GM18868 (cell line): Measurements from ENCODE around the gene DAB2IP.

ENCODE experiments used
- ATAC-seq: cut with Tn5 transposase; IDR thresholded peaks from one replicate; pipeline ENCODE4 v1.9.1; 2021; ENCODE audit warnings: mild to moderate bottlenecking, moderate library complexity; ENCODE audit not compliant: unreplicated experiment

DAB2IP gene

DNA sequence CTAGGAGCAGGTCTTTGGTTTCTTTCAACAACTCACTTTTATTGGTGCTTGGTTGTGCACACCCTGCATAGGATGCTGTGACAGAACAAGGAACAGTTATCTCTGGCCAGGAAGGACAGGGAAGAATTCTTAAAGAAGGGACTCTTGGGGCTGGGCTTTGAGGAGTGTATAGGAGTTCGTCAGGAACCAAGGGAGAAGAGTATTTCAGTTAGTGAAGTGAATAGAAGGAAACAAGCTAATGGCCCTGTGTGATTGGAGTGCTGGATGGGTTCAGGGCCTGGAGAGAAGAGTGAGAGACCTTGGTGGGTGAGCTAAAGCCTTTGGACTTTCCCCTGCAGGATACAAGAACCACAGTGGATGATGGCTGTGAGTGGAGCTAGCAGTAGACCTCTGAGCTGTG is 32.2 kb downstream of the DAB2IP start:
- ATAC-seq, result no peak

DNA sequence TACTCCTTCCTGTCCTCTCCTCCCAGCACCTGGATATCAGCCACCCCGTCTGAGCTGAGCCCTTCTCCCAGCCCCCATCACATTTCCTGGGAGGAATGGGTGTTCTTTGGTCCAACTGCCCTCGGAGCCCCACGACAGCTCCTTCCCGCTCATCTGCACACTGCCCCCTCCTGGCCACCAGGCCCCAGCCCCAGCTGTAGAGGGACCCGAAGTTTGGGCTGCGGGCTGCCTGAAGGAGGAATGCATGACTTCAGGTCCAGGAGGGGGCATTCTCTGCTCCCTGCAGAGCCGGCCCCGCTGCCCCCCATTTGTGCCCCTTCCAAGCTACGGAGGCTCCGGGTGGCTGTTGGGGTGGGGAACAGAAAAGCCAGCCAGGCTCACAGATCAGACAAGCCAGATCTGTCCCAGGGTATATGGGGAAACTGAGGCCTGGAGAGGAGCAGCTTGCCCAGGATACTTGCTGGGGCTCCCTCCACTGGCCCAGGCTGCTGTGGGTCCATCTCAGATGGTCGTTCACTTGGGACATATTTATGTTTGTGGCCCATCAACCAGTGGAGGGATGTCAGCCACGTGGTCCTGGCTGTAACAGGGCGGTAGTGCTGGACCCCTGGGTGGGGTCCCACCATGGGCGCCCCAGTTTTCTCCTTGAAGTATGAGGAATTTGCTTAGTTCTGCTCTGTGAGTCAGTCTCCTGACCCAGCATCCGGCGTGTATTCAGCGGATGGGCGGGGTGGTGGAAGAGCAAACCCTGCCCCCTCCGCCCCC is 33.1 kb downstream of the DAB2IP start:
- no peak for ATAC-seq

DNA sequence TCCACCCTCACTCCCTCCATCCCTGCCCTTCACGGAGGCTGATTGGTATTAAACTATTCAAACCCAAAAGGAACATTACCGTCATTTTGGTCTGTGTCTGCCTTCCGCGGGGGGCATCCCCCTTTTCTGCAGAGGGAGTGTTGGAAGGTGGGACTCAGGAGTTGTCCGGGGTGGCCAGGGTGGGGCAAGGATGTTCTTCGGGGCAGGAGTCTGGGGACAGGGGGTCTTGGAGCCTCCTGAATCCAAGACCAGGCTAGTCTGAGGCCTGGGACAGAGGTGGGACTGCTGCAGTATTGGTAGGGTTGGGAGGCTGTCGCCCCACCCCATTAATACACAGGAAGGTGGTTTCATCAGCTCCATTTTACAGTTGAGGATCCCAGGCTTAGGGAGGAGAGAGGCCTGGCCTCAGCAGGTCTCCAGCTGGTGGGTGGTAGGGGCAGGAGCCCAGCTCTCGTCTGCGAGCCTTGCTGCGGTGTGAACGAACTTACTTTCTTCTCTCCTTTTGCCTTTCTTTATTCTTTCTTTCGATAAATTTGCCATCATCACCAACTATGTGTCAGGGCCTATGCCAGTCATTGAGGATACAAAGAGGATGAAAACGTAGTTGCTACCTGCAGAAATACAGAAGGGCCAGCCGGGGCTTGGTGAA is 33.8 kb downstream of the DAB2IP start:
- ATAC-seq, result no peak

DNA sequence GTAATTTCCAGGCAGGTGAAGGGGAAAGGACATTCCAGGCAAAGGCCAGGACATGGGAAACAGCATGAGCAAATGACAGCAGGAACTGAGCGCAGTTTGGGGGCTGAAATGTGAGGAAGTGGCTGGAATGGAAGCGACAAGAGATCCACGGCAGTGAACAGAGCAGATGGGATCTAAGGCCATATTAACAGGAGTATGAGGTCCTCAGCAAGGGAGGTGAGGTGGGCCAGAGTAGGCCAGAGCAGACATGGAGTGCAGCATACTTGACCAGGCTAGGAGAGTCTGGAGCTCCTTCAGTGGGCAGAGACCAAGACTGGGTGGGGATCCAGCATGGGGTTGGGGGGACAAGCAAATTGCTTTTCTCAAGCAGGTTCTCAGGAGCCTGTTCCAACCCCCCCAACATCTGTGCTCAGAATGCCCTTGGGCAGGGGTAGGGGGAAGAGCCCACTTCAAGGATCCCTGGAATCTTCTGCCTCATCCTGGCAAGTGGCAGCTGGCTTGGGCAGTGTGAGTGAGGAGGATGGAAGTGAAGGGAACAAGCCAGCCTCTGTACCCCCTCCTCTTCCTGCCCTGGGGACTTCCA is 34.5 kb downstream of the DAB2IP start:
- ATAC-seq, result no peak

DNA sequence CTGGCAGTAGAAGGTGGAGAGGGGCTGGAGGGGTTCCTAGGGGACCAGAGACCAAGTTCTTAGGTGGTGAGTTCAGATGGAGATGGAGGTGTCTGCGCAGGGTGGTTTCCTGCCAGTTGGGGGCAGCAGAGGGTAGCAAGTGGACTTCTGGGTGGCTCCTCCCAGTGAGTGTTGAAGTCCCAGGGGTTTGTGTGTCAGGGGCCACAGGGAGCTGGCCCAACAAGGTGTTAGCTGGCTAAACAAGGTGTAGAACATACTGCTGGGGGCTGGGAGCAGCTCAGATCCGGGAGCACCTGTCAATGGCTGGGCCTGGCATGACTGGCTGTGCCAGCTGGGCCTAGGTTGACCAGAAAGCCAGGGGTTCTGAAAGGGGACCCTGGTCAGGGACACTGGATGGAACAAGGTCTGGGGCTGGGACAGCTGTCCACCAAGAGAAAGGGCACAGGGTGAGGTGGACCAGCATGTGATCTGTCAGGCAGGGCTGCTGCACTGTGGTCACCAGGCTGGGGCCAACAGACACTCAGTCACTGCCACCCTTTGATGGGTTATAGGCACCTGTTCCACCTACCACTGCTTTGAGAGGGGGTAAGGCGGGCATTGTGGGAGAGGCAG is 35.6 kb downstream of the DAB2IP start:
- peak; percentile 75 for ATAC-seq

DNA sequence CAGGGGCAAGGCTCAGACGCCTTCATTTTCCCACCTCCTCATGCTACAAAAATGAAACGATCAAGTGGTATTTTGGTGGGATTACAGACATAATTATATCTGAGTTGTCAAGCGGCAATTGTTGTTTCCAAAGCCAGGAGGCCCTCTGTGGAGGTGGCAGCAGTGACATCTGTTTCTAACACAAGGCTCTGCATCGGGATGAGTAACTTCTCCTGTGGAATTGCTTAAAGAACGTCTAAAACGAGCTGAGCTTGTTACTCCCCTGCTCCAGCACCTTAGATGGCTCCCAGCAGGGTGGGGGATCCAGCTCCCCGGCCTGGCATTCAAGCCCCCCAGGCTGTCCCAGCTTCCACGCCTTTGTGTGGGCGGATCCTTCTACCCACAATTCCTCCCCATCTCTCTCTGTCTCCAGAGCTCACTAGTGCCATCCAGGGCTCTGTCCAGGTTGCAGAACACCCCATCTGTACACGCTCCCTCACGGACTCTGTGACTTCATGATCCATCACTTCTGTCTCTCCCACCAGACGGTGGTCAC is 36.8 kb downstream of the DAB2IP start:
- no peak for ATAC-seq

DNA sequence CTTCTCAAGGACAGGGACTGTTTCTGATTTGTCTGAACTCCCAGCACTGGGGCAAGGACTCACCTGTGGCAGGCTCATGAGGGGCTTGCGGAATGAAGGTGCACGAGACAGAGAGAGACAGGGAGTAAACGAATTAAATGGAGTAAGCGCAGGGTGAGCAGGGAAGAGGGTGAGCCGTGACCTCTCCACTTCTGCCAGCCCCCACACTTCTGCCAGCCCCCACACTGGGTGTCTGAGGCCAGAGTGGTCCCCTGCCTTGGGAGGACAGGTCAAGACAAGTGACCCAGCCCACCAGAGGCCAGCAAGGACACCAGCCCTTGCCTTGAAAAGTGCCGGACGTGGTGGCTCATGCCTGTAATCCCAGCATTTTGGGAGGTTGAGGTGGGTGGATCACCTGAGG is 37.2 kb downstream of the DAB2IP start:
- no peak for ATAC-seq

DNA sequence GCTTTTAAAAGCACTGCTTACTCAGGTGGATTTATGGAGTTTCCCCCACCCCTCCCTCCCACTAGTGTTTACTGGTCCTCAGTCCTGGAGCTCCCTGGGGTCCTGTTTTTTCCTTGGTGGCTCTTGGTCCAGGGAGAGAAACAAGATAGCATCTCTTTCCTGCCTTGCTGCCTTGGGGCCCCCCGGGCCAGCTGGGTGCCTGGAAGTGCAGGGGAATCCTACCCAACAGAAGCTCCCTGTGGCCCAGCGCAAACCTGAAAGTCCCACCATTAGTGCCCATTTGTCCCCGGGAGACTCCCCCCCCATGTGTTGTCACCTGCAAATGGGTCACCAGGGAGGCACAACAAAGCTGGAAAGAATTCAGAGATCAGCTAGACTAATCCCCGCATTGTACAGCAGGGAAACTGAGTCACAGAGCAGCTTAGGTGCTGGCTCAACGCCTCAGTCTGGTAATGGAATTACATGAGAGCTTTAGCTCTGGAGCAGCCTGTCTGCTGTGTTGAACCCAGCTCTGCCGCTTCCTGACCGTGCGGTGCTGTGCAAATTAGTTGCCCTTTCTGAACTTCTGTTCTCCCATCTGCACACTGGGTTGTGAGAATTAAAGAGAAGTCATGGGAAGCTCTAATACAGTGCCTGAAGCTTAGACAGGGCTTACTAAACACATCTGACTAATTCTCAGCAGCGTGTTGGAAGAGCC is 38.2 kb downstream of the DAB2IP start:
- ATAC-seq, result no peak

DNA sequence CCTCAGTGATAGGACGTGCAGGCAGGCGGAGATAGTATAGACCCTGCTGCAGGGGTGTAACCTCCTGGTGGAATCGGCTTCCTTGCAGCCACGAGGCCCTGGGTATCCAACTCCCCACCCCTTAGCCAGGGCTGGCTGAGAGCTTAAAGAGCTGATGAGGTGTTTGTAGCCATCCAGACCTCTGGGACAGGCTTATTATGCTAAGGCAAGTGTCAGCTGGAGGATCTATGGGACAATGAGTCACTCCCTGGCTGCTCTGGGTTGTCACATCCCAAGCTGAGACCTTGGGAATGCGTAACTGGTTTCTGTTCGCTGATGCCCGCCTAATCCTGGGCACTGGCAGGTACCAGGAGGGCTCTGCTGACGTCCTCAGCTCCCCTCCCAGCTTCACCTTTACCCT is 38.9 kb downstream of the DAB2IP start:
- no peak for ATAC-seq

DNA sequence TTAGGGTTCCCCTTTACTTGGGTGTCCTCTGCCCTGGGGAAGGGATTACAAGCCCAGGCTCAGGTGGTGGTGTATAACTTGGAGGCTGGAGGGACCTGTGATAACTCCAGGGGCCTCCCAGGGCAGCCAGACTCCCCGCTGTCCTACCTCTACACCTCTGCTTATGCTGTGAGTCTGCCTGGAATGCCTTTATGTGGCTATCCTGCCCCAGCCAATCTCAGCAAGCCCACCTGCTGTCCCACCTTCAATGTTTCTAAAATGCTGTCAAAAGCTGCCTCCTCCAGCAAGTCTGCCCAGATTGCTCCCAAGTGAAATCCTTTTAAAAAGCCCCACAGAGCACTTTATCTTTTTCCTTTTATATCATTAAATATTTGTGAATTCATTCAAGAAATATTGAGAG is 39.3 kb downstream of the DAB2IP start:
- ATAC-seq, result no peak

DNA sequence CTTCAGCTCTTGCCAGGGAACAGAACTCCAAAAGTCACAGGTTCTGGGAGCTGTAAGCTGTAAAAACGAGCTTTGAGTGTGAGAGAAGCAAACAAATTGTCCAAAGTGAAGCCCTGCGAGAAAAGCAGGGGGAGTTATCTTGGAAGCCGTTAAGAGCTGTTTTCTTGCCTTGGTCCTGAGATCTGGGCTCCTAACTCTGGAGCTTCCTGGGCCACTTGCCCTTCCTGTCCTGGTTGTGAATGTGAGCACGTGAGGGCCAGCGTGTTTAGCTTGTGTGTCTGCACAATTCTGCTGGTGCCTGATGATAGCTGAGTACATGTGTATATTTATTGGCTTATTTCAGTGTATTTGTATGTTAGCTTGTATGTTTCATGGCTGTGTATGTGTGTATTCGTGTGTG is 40.5 kb downstream of the DAB2IP start:
- no peak for ATAC-seq

DNA sequence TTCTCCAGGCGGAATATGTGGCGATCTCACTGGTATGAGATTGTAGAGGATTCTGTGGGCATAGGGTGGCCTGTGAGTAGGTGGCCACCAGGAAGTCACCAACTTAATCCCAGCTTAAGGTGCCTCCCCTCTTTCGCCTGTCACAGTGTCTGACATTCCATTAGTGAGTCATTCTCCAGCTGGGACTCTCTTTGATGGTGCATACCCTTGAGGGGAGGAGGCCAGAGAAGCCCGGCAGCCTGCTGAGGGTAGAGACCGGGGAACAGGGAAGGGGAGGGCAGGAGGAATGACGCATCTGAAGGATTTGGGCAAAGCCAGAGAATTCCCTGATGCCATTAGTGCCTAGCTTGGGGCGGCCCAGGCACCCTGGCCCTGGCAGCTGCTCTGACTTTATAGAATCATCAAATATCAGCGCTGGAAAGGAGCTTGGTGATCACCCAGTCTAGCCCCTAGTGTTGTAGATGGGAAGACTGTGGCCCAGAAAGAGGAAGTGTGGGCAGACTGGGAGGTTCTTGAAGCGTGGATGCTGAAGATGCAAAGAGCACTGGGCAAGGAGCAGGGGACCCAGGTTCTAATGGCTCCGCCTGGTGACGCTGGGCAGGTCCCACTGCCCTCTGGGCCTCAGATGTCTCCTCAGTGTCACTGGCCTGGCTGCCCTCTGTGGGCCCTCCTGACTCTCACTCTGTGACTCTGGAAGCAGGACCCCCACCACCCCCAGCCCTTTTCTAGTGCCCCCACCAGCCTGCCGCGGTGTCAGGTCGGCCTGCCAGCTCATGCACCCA is 41.4 kb downstream of the DAB2IP start:
- no peak for ATAC-seq

DNA sequence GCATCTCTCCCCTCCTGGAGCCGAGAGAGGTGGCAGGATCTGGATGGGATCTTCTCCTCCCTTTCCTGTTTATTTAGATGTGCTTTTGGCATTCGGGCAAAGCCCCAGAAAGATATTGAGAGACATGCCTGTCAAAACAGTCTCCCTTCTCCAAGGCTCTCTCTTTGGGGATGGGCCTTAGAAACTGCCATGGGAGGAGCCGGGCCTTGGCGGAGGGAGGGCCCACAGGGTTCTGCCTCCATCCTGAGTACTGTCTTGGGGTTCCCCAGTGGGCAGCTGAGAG is 41.9 kb downstream of the DAB2IP start:
- no peak for ATAC-seq

DNA sequence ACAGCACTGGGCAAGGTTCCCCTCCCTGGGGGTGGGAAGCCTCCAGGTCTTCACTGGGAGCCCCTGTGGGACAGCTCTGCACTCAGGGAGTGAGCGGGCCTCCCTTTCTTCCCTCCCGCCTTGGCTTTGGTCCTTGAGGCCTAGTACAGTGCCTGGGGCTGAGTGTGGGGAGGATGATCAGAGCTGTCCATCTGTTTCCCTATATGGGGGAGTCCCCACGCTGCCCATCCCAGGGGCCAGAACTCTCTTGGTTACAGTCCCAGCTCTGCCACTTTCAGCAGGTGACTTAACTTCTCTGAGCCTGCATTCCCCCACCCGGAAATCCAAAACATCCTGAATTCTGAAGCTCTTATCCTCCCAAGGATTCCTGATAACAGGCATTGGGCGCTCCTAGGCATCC is 42.6 kb downstream of the DAB2IP start:
- no peak for ATAC-seq

DNA sequence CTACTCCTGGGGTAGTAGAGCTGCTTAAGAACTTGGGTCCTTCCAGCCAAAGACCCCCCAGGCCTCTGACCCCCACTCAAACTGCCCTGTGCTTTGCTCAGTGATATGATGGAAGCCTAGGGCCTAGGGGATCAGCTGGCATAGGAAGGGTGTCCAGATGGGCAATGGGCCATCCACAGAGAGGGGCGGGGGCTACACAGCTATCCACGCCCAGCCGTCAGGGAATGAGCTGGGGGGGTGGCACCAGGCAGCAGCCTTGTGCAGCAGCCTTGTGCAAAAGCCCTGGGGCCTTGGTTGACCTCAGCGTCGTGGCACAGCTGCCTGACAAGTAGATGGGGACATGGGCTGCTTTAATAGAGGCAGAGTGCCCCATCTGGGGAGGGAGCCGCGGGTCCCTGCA is 43.2 kb downstream of the DAB2IP start:
- no peak for ATAC-seq

DNA sequence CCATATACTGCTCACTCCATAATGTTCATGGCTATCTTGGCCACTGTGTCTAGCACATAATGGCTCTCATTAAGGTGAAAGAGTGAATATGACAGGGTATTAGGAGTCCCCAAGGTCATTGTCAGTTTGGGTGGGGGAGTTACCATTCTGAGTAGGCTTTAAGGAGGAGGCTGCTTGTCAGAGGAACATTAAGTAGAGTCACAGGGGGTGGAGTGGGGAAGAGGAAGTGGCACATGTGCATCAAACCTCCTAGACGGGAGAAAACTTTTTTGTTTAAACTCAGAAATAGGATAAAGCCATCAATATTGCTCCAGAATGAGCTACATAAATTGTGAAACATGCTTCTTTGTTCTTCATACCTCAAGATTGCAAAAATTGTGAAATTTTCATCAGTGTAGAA is 45.5 kb downstream of the DAB2IP start:
- no peak for ATAC-seq

DNA sequence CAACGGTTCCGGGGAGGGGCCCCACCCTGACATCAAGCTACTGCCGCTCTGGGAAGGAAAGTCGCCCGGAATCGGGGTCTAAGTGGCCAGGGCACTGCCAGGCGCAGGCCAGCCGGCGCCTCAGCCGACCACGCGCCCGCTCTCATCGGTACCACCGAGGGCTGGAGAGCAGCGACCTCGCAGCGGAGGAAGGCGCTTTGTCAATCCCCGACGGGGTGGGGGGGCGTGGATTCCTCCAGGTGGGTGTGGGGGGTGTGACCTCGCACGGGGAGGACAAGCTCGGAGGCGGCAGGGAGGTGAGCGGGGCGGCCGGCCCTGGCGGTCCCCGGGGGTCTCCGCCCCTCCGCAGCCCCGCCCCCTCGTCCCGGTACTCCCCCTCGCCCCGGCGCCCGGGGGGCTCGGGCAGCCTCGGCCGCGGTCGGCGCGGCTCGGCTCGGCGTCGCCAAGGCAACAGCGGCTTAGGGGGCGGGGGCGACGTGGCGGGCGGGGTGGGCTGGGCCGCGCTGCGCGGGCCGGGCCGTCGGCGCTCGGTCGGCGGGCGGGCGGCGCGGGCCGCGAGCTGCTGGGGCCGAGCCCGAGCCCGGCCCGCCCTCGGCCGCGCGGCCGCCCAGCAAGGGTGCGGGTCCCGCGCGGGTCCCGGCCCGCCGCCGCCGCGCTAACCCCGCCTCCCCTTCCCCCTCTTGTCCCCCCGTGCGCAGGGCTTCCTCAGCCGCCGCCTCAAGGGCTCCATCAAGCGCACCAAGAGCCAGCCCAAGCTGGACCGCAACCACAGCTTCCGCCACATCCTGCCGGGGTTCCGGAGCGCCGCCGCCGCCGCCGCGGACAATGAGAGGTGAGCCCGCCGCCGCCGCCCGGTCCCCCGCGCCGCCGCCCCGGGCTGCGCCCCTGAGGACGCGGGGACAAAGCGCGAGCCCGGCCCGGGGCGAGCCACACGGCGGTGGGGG is 47.5 kb downstream of the DAB2IP start:
- ATAC-seq, result peak; percentile 61

DNA sequence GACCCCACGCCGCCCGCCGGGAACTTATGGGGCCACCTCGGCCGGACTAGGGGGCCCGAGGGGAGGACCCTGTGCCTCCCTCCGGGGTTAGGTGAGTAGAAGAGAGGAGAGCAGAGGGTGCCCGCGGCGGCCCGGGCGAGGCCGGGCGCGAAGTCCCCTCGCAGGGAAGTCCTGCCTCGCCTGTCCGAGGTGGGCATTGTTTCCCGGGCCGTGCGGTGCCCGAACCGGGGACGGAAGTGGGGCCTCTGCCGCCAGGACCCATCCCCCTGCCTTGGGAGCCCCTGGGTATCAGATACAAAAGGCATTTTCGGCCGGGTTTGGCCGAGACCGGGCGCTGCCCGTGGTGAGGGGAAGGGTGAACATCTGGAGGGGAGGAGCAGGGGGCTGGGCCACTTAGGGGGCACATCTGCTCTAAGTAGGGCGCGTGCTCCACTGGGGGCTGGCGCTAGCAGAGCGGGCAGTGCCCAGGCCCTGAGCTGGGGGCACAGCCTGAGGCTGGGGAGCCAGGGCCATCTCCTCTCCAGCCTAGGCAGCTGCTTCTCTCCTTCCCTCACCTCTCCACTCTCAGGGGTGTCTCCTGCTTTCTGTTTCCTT is 48.2 kb downstream of the DAB2IP start:
- no peak for ATAC-seq
